ENCODE data around the gene SLFNL1.

GRCh38 chr1:41020654-41021053 lies 871 bp downstream of the SLFNL1 start:
- TF ChIP-seq FOXA1 (IDR thresholded peaks at IDR 0.05) (no peak), ELF4 (IDR thresholded peaks at IDR 0.05) (no peak), SP1 (IDR thresholded peaks at IDR 0.05) (no peak), BHLHE40 (IDR thresholded peaks at IDR 0.05; ENCODE audit: borderline replicate concordance) (no peak), NFRKB (IDR thresholded peaks at IDR 0.05) (no peak)
- TF ChIP-seq, protein P1, sequence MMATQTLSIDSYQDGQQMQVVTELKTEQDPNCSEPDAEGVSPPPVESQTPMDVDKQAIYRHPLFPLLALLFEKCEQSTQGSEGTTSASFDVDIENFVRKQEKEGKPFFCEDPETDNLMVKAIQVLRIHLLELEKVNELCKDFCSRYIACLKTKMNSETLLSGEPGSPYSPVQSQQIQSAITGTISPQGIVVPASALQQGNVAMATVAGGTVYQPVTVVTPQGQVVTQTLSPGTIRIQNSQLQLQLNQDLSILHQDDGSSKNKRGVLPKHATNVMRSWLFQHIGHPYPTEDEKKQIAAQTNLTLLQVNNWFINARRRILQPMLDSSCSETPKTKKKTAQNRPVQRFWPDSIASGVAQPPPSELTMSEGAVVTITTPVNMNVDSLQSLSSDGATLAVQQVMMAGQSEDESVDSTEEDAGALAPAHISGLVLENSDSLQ (IDR thresholded peaks at IDR 0.05) = no peak

Data from HEK293T (cell line).